Epidermal melanocyte (primary cell): ENCODE measurements around the gene OR52E4.

Experiments
- DNase-seq: peaks from one replicate; pipeline ENCODE4 v3.0.0; 2011; ENCODE audit warnings: low spot score; ENCODE audit not compliant: insufficient read length

OR52E4 gene

DNA sequence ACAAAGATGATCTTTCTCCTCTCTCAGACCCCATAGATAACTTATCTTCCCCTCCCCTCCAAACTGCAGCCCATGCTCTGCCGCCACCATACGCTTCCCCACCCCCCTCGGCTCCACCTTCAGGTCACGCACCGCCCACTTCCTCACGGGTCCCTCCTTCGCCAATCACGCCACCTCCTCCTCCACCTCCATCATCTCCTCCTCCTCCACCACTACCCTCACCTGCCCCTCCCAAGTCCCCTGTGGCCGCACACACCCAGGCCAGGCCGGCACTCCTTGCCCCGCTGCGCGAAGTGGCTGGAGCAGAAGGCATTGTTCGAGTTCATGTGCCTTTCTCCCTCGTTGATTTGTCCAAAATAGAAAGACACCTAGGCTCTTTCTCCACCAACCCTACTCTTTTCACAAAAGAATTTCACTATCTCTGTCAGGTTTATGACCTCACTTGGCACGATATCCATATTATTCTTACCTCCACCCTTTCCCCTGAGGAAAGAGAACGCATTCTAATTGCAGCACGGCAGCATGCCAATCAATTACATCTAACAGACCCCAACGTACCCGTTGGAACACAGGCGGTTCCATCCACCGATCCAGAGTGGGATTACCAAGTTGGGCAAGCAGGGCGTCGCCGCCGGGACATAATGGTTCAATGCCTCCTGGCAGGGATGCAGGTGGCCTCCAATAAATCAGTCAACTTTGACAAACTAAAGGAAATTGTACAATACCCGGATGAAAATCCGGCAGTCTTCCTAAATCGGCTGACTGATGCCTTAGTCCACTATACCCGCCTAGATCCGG, 49.3 kb downstream of the OR52E4 start:
- no peak for DNase-seq

DNA sequence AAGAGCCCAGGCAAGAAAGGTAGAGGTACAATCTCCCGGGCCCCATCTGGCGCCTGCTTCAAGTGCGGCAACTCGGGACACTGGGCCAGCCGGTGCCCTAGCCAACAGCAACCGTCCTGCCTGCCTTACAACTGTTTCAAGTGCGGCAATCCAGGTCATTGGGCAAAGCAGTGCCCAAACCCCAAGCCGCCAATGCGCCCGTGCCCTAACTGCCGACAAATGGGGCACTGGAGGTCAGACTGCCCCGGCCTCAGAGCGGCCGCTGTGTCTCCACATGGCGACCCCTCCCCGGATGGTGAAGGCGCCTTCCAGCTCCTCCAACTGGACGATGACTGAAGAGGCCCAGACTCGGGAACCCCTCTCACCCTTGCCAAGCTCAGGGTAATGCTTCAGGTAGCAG, 50.2 kb downstream of the OR52E4 start:
- no peak for DNase-seq

GRCh38 chr11:5931061-5931460, 50.6 kb downstream of the OR52E4 start:
- no peak for DNase-seq

GRCh38 chr11:5932671-5933070, 52.2 kb downstream of the OR52E4 start:
- no peak for DNase-seq

- DNase-seq, result no peak
These were observed 52.7 kb downstream of the OR52E4 start for GRCh38 chr11:5933116-5933515.
